SIG-M5 treated with dmso at 0.1 percent for 504 hours (cell line): ENCODE measurements around the gene HSPB6.
"Not testable (repeated sequence)": the region's sequence is repeated elsewhere in the genome, so short reads cannot be mapped to it uniquely, and the experiment has no call there.

Experiments used
- DNase-seq: peaks from one replicate; lab custom pipeline; 2025; ENCODE audit not compliant: unreplicated experiment; lab: John Stamatoyannopoulos, UW

Gene HSPB6, protein sequence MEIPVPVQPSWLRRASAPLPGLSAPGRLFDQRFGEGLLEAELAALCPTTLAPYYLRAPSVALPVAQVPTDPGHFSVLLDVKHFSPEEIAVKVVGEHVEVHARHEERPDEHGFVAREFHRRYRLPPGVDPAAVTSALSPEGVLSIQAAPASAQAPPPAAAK

DNA sequence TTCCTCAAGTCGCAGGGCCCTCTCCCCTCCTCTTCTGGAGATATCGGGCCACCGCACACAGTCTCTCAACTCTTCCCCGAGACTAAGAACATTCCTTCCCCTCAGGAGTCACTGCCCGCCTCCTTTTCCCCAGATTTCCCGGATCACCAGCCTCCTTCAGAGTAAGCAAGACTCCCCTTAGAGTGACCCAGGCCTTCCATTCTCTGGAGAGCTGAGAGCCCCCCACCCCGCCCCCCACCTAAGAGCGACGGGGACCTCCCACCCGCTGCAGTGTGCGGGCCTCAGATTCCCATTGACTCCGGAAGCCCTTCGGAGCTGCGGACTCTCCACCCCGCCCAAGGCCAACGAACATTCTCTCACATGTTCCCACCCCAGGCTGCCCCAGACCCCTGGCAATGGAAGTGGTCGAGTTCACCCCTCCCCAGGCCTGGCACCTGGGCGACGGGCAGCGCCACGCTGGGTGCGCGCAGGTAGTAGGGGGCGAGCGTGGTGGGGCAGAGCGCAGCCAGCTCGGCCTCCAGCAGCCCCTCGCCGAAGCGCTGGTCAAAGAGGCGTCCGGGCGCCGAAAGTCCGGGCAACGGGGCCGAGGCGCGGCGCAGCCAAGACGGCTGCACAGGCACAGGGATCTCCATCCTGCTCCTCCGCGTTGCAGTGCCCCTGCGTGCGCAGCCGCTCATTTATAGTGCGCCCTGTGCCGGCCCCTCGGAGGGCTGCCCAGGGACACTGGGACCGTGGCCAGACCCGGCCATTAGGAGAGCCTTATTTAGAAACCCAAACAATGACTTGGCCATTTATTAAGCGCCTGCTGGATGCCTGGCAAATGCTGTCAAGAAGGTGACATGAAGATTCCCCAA, at the start of gene HSPB6:
TSS of gene HSPB6 (minus strand) at position 653 of the 854 bp plus-strand sequence. CDS start at position 632, 21 bp downstream.
- no peak for DNase-seq

DNA sequence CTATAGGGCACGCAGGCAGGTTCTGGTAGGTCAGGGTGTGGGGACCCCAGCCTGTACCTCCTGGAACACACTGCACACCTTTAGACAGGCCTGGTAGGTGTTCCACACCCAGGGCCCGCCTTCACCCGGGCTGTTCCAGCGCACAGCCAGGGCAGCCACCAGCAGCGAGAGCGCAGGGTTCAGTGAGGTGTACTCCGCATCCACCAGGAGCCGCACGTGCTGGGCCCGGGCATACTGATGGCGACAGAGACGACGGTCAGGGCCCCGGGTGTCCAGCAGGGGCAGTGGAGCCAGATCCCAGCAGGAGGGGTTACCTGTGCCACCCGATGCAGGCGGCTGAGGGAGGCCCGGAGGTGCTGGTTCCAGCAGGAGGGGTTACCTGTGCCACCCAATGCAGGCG, 49.8 kb upstream of the HSPB6 start:
- DNase-seq = no peak

- DNase-seq = no peak
Observed at GRCh38 chr19:35805526-35806102, 48.8 kb upstream of the HSPB6 start.

DNA sequence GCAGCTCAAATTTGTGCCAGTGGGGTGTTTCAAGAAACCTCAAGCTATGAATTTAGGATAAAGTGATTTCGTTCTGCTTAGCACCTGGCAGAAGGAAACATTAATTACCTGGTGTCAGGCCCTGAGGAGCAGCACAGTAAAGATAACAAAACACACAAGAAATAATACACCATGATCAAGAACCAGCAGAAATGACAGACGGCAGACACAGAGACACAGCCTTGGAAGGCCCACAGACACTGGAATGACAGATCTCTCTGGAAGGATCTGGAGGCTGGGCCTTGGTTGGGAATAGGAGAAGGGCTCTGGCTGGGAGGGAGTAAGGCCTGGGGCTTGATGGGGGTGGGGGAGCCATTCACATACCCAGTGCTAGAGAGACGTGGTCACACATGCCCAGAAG, 45.0 kb upstream of the HSPB6 start:
- no peak for DNase-seq

GRCh38 chr19:35797663-35798062, 40.8 kb upstream of the HSPB6 start:
- no peak for DNase-seq

DNA sequence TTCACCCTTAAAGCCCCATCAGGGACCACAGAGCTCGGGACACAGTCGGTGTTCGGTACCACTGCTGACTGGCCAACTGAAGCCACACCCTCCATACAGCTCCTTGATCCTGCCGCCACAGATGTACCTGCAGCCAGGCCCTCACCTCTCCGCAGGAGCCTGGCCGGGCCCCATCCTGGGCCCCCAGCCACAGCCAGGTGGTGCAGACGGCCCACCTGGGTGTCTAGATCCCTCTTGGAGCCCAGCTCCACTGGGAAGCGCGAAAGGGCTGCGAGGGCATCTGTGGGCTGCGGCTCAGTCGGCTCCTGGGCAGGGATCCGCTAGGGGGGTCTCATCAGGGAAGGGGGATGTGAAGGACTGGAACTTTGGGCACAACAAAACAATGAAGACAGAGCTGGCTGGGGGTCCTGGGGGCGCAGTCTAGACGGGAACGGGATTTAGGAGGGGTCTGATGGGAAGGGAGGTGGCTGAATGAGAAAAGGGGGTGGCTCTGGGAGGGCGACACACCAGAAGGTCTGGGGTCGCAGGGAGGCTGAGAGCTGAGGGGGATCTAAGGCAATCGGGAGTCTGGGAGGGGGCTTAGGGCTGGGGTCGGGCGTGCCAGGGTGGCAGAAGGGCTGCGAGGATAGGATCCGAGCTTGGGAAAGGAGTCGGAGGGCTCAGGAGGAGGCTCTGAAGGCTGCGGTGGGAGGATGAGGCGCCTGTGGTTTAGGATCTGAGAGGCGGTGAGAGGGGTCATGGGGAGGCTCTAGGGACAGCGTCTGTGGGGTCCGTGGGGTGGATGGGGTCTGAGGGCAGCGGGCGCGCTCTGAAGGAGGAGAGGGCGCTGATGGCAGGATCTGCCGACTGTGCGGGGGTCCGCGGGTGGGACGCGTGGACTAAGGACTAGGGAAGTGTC, 40.1 kb upstream of the HSPB6 start:
- no peak for DNase-seq

DNA sequence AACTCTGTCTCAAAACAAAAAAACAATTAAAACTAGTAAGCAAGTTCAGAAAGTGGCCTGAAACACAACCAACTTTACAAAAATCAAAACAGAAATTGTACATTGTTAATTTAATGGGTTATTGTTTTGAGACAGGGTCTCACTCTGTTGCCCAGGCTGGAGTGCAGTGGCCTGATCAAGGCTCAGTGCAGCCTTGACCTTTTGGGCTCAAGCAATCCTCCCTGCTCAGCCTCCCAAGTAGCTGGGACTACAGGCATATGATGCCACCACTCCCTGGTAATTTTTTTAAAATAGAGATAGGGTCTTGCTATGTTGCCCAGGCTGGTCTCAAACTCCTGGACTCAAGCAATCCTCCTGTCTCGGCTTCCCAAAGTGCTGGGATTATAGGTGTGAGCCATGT, 38.7 kb upstream of the HSPB6 start:
- not testable (repeated sequence) for DNase-seq

GRCh38 chr19:35793381-35794165, 36.7 kb upstream of the HSPB6 start:
- no peak for DNase-seq

DNA sequence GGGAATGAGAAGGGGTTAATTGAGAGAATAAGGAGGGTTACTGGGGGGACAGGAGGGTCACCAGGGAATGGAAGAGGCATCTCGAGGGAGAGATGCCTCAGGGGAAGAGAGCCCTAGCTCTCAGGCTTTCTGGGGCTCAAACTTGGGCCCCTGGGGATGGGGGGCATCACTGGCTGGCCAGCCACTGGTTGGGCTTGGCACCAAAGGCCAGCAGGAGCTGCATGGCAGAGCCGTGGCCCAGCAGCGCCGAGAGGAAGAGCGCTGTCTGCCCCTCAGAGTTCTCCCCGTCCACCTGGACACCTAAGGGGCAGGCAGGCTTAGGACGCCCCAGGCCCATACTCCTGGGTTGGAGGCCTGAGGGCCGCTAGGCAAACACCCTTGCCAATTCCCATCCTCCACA, 36.1 kb upstream of the HSPB6 start:
- DNase-seq = no peak

DNA sequence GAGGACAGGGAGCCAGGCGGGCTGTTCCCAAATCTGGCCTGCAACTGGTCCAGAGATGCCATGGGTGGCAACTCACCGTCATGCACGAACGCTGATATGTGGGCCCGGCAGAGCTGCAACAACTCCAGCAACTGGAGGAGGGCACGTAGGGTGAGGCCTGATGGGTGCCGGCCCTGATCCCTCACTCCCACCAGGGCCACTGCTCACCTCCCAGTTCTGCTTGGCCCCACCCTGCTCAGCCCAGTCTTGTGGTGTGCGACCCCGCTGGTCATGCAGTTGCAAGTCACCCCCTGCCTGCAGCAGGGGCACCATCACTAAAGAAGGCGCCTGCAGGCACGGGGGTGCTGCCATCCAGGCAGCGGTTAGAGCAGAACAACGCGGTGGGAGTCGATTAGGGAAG, 35.5 kb upstream of the HSPB6 start:
- no peak for DNase-seq

GRCh38 chr19:35791814-35792279, 35.0 kb upstream of the HSPB6 start:
- DNase-seq = no peak

- DNase-seq = no peak
Observed at GRCh38 chr19:35790981-35791813, 34.4 kb upstream of the HSPB6 start.

- no peak for DNase-seq
Observed at GRCh38 chr19:35789978-35790944, 33.4 kb upstream of the HSPB6 start.

DNA sequence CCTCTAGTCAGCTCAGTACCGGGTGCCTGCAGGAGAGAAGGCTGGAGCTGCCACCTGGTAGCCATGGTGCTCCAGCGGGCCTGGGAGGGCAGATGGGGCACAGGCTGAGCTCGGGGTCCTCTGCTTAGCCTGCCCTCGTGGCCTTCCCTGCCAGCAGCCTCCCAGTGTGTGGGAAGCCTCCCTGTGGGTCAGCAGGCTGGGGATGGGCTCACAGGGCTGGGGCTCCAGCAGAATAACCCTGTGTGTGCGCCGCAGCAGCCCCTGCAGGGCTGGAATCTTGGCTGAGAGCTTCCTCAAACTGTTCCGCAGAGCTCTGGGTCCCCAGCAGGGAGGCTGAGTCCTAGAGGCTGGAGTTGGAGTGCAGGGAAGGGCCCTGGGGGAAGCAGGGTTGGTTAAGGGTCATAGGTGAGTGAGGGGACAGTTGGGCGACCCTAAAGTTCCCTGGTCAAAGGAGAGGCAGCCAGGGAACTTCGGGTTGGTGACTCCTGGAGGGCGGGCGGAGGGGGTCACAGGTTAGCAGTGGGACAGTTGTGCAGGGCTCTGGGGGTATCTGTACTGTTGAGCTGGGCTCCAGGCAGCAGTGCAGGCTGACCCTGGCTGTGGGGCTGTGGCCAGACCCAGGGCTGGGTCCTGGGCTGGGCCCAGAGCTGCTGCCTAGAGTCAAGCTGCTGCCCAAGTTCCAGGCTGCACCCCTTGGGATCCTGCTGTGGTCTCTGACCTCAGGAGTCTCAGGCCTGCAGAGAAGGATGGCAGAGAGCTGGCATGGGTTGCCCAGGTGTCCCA, 32.6 kb upstream of the HSPB6 start:
- DNase-seq = no peak

GRCh38 chr19:35788205-35788960, 31.6 kb upstream of the HSPB6 start:
- no peak for DNase-seq

GRCh38 chr19:35787227-35787799, 30.5 kb upstream of the HSPB6 start:
- no peak for DNase-seq
